ENCODE results near the gene TENT4B.

TENT4B gene

DNA sequence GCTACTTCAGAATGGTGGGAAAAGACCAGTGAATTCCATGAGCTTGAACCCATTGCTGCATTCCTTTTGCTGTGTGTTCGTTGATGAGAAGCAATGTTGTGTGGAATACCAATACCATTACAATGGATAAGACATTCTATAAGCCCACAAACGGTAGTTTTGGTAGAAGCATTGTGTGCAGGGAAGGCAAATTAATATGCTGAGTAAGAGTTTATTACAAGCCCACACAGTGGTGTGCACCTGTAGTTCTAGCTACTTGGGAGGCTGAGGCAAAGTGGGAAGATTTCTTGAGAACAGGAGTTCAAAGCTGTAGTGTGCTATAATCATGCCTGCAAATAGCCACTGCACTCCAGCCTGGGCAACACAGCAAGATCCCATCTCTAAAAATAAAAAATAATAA is 19.9 kb upstream of the TENT4B start:
- Histone ChIP-seq H2AFZ (ENCODE audit: low read length, unreplicated experiment) (no peak overlapping the region), H3K36me3 (ENCODE audit: insufficient read depth, low read length) (no peaks in the 10 kb centered on the region), H3K4me1 (ENCODE audit: control insufficient read depth, insufficient read depth, low read length, unreplicated experiment) (no peaks in the 10 kb centered on the region), H3K4me3 (ENCODE audit: low read depth, low read length) (no peak overlapping the region), H3K27ac (ENCODE audit: low read depth, low read length) (no peak overlapping the region), H3K27me3 (ENCODE audit: insufficient read depth, low read length) (no peaks in the 10 kb centered on the region), H3K79me2 (ENCODE audit: control insufficient read depth, insufficient read depth, low read length, unreplicated experiment) (no peaks in the 10 kb centered on the region)

DNA sequence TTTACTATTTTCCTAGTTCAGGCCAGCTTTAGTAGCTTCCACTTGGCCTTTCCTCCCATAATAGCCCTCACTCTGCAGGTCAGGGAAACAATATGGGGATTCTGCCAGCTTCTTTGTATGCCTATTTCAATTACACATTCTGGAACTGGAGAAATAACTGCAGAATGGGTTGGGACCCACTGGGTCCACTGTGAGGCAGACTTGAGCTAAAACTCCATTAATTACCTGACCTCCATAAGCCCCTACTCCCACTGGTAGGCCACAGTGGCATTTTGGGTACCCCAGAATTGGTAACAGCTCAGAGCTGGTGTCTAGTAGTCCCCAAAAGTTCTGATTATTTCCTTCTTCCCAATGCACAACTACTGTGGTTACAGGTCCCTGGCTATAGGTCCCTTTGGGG is 16.7 kb upstream of the TENT4B start:
- Histone ChIP-seq H2AFZ (ENCODE audit: low read length, unreplicated experiment) (no peak overlapping the region), H3K4me1 (ENCODE audit: control insufficient read depth, insufficient read depth, low read length, unreplicated experiment) (no peaks in the 10 kb centered on the region), H3K27me3 (ENCODE audit: insufficient read depth, low read length) (no peaks in the 10 kb centered on the region), H3K79me2 (ENCODE audit: control insufficient read depth, insufficient read depth, low read length, unreplicated experiment) (no peaks in the 10 kb centered on the region), H3K36me3 (ENCODE audit: insufficient read depth, low read length) (no peaks in the 10 kb centered on the region), H3K27ac (ENCODE audit: low read depth, low read length) (no peak overlapping the region), H3K4me3 (ENCODE audit: low read depth, low read length) (no peak overlapping the region)

DNA sequence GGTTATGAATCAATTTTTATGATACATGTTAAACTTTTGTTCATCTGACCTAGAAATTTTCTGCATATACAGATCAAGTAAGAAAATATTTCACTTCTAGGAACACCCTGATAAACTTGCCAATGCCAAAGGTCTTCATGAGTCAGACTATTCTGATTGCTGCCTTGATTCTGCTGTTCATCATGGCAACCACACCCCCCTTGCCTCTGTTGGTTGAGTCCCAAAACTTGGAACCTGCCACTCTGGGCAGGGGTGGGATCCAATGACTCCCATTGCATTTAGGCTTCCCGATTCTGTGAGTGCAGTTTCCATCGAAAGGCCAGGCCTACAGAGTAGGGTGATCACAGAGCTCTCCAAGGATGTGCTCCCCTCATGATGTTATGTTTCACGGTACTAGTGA is 15.8 kb upstream of the TENT4B start:
- no peak overlapping the region for H2AFZ ChIP-seq (ENCODE audit: low read length, unreplicated experiment)
- H3K79me2 ChIP-seq (ENCODE audit: control insufficient read depth, insufficient read depth, low read length, unreplicated experiment), result no peaks in the 10 kb centered on the region
- no peak overlapping the region for H3K27ac ChIP-seq (ENCODE audit: low read depth, low read length)
- H3K27me3 ChIP-seq (ENCODE audit: insufficient read depth, low read length), result no peaks in the 10 kb centered on the region
- no peaks in the 10 kb centered on the region for H3K36me3 ChIP-seq (ENCODE audit: insufficient read depth, low read length)
- no peak overlapping the region for H3K4me3 ChIP-seq (ENCODE audit: low read depth, low read length)
- no peaks in the 10 kb centered on the region for H3K4me1 ChIP-seq (ENCODE audit: control insufficient read depth, insufficient read depth, low read length, unreplicated experiment)

DNA sequence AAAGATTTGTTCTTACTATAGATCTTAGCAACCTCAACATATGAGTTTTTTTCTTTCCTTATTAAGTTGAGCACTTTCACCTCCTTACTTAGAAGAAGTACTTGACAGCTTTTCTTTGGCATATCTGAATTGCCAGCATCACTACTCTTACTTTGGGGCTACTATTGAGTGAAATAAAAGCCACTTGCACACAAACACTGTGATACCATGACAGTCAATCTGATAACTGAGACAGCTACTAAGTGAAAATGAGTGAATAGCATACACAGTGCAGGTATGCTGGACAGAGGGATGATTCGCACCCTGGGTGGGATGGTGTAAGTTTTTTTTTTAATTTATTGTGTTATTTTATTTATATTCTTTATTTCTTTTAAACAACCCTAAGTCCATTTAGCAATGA is 13.5 kb upstream of the TENT4B start:
- Histone ChIP-seq H3K27ac (ENCODE audit: low read depth, low read length) (no peak overlapping the region), H3K27me3 (ENCODE audit: insufficient read depth, low read length) (no peaks in the 10 kb centered on the region), H2AFZ (ENCODE audit: low read length, unreplicated experiment) (no peak overlapping the region), H3K79me2 (ENCODE audit: control insufficient read depth, insufficient read depth, low read length, unreplicated experiment) (no peaks in the 10 kb centered on the region), H3K4me1 (ENCODE audit: control insufficient read depth, insufficient read depth, low read length, unreplicated experiment) (no peaks in the 10 kb centered on the region), H3K4me3 (ENCODE audit: low read depth, low read length) (no peak overlapping the region), H3K36me3 (ENCODE audit: insufficient read depth, low read length) (no peaks in the 10 kb centered on the region)

DNA sequence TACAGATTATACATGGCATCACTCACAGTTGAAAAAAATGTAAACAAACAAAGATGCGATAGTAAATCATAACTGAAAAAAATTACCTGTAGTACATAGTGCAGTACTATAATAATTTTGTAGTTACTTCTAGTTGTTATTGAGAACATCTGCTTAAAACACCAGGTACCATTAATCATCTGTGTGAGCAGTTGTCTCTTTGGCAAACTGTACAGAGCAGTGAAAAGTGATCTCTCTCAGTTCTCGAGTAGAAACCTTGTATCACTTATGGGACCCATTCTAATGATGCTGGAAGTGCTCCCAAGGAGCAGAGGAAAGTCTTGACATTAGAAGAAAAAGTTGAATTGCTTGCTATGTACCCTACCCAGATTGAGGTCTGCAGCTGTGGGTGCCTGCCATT is 8.9 kb upstream of the TENT4B start:
- no peak overlapping the region for H2AFZ ChIP-seq (ENCODE audit: low read length, unreplicated experiment)
- H3K27me3 ChIP-seq (ENCODE audit: insufficient read depth, low read length), result no peaks in the 10 kb centered on the region
- H3K27ac ChIP-seq (ENCODE audit: low read depth, low read length), result no peak overlapping the region
- H3K4me3 ChIP-seq (ENCODE audit: low read depth, low read length), result no peak overlapping the region
- H3K36me3 ChIP-seq (ENCODE audit: insufficient read depth, low read length), result no peaks in the 10 kb centered on the region
- H3K79me2 ChIP-seq (ENCODE audit: control insufficient read depth, insufficient read depth, low read length, unreplicated experiment), result no peaks in the 10 kb centered on the region
- H3K4me1 ChIP-seq (ENCODE audit: control insufficient read depth, insufficient read depth, low read length, unreplicated experiment), result no peaks in the 10 kb centered on the region

DNA sequence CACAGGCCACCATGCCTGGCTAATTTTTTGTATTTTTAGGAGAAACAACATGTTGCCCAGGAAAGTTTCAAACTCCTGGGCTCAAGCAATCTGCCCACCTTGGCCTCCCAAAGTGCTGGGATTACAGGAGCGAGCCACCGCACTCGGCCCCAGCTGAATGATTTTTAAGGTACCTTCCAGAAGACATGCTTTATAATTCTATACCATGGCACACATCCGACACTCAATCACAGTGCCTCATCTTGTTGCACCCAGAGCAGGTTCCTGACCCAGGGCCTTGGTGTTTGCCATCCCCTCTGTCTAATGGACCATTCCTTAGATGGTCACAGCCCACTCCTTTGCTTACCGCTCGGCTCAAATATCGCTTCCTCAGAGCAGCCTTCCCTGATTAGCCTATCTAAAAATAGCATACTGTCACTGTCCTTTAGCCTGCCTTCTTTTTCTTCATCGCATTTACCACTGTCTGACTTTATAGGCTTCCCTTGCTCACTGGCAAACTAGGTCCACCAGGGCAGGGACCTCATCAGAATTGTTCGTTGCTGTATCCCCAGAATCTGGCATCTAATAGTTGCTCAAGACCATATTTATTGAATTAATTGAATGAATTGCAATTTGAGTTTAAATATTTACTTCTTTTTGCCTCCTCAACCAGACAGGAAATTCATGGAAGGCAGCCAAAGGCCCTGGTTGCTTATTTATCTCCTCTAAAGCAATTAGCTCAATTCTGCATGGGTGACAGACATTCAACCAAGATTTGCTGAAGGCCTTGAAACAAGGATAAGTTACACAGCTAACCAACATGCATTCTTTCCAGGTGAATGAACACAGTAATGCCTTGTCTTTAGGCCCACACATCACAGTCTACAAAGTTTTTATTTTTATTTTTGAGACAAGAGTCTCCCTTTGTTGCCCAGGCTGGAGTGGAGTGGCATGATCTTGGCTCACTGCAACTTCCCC is 6.3 kb upstream of the TENT4B start:
- no peaks in the 10 kb centered on the region for H3K79me2 ChIP-seq (ENCODE audit: control insufficient read depth, insufficient read depth, low read length, unreplicated experiment)

DNA sequence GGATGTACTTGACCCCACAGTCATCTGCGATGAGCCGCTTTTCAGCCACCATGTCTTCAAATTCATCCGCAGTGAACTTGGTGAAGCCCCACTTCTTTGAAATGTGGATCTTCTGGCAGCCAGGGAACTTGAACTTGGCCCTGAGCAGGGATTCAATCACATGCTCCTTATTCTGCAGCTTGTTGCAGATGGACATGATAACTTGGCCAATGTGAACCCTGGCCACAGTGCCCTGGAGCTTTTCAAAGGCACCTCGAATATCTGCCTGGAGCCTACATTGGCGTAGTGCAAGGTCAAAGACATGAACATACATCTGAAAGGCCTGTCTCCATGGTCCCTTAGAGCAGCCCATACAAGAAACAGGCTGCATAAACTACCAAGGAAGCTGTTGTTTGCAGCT is 1.8 kb upstream of the TENT4B start:
- Histone ChIP-seq H3K27me3 (ENCODE audit: insufficient read depth, low read length) (no peaks in the 10 kb centered on the region), H3K4me3 (ENCODE audit: low read depth, low read length) (no peak overlapping the region), H3K27ac (ENCODE audit: low read depth, low read length) (no peak overlapping the region), H2AFZ (ENCODE audit: low read length, unreplicated experiment) (no peak overlapping the region), H3K79me2 (ENCODE audit: control insufficient read depth, insufficient read depth, low read length, unreplicated experiment) (peaks cover 30% of the 10 kb centered on the region), H3K4me1 (ENCODE audit: control insufficient read depth, insufficient read depth, low read length, unreplicated experiment) (peaks cover 13% of the 10 kb centered on the region), H3K36me3 (ENCODE audit: insufficient read depth, low read length) (no peaks in the 10 kb centered on the region)

More for the DNA sequence above, 6.3 kb upstream of the TENT4B start:
- no peaks in the 10 kb centered on the region for H3K4me1 ChIP-seq (ENCODE audit: control insufficient read depth, insufficient read depth, low read length, unreplicated experiment)
- H3K27me3 ChIP-seq (ENCODE audit: insufficient read depth, low read length), result no peaks in the 10 kb centered on the region
- no peak overlapping the region for H3K4me3 ChIP-seq (ENCODE audit: low read depth, low read length)
- H3K36me3 ChIP-seq (ENCODE audit: insufficient read depth, low read length), result no peaks in the 10 kb centered on the region
- H3K27ac ChIP-seq (ENCODE audit: low read depth, low read length), result no peak overlapping the region
- H2AFZ ChIP-seq (ENCODE audit: low read length, unreplicated experiment), result no peak overlapping the region

DNA sequence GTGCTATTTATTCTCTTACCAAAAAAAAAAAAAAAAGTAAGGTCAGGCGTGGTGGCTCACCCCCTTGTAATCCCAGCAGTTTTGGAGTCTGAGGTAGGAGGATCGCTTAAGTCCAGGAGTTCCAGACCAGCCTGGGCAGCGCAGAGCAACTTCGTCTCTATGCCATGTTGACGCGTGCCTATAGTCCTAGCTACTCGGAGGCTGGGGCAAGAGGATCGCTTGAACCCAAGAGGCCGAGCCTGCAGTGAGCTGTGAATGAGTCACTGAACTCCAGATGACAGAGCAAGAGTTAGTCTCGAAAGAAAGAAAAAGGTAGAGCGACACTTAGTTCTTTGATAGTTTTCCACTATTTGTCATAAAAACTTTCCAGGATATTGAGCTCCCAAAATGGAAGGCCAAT is 1.4 kb upstream of the TENT4B start:
- Histone ChIP-seq H3K27me3 (ENCODE audit: insufficient read depth, low read length) (no peaks in the 10 kb centered on the region), H2AFZ (ENCODE audit: low read length, unreplicated experiment) (peak overlapping the region; percentile 97), H3K27ac (ENCODE audit: low read depth, low read length) (peak overlapping the region; percentile 81; the same call in 1 of the 2 replicates), H3K4me1 (ENCODE audit: control insufficient read depth, insufficient read depth, low read length, unreplicated experiment) (peaks cover 13% of the 10 kb centered on the region), H3K79me2 (ENCODE audit: control insufficient read depth, insufficient read depth, low read length, unreplicated experiment) (peaks cover 33% of the 10 kb centered on the region), H3K36me3 (ENCODE audit: insufficient read depth, low read length) (no peaks in the 10 kb centered on the region), H3K4me3 (ENCODE audit: low read depth, low read length) (peak overlapping the region; percentile 91)

DNA sequence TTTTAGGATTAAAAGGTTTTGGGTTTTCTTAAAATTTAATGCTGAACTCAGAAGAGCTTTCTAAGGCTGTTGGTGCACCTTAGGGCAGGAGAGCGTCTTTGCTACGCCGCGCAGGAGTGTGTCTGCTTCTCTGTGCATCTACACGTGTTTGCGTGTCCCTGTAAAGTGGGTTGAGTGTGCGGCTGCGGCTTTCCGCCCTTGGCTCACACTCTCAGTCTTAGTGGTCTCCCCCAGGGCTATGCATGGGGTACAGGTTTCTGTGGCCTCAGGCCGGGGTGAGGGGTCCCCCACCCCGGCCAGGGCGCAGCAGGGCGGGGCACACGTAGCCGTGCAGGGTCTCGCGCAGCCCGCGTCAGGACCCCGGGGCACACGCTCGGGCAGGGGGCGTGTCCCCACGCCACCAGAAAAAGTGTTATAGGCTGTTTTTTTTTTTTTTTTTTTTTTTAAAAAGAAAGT is 727 bp upstream of the TENT4B start:
- no peaks in the 10 kb centered on the region for H3K36me3 ChIP-seq (ENCODE audit: insufficient read depth, low read length)
- peak overlapping the region; percentile 97 for H2AFZ ChIP-seq (ENCODE audit: low read length, unreplicated experiment)
- no peaks in the 10 kb centered on the region for H3K27me3 ChIP-seq (ENCODE audit: insufficient read depth, low read length)
- peak overlapping the region; percentile 91 for H3K4me3 ChIP-seq (ENCODE audit: low read depth, low read length)
- H3K79me2 ChIP-seq (ENCODE audit: control insufficient read depth, insufficient read depth, low read length, unreplicated experiment), result peaks cover 38% of the 10 kb centered on the region
- peak overlapping the region; percentile 81 for H3K27ac ChIP-seq (ENCODE audit: low read depth, low read length)
- peaks cover 13% of the 10 kb centered on the region for H3K4me1 ChIP-seq (ENCODE audit: control insufficient read depth, insufficient read depth, low read length, unreplicated experiment)

DNA sequence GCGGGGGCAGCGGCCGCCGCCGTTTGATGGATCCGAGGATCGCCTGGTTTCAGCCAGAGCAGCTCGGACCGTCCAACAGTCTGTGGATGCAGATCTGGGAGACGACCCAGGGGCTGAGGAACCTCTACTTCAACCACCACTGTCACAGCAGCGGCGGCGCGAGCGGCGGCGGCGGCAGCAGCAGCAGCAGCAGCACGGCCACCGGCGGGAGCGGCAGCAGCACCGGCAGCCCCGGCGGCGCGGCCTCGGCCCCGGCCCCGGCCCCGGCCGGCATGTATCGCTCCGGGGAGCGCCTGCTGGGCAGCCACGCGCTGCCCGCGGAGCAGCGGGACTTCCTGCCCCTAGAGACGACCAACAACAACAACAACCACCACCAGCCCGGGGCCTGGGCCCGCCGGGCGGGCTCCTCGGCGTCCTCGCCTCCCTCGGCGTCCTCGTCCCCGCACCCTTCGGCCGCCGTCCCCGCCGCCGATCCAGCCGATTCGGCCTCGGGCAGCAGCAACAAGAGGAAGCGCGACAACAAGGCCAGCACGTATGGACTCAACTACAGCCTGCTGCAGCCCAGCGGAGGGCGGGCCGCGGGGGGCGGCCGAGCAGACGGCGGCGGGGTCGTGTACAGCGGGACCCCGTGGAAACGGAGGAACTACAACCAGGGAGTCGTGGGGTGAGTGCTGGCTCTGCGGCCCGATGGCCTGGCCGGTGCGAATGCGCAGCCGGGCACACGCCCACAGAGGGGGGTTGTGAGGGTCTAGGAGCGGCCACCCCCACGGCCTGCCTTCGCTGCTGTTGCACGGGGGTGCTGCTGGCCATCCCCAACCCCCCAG is 702 bp downstream of the TENT4B start:
- peaks cover 52% of the 10 kb centered on the region for H3K79me2 ChIP-seq (ENCODE audit: control insufficient read depth, insufficient read depth, low read length, unreplicated experiment)
- no peaks in the 10 kb centered on the region for H3K27me3 ChIP-seq (ENCODE audit: insufficient read depth, low read length)
- H3K4me1 ChIP-seq (ENCODE audit: control insufficient read depth, insufficient read depth, low read length, unreplicated experiment), result peaks cover 13% of the 10 kb centered on the region
- no peaks in the 10 kb centered on the region for H3K36me3 ChIP-seq (ENCODE audit: insufficient read depth, low read length)
- H3K4me3 ChIP-seq (ENCODE audit: low read depth, low read length), result peak overlapping the region; percentile 95
- H3K27ac ChIP-seq (ENCODE audit: low read depth, low read length), result no peak overlapping the region
- peak overlapping the region; percentile 65 for H2AFZ ChIP-seq (ENCODE audit: low read length, unreplicated experiment)
